GM12864 (cell line): Measurements from ENCODE around the gene GSDMA.

Experiments used
- DNase-seq: peaks from one replicate; pipeline ENCODE4 v3.0.0-alpha.2; 2011; ENCODE audit warnings: low read depth
- H3K4me3 ChIP-seq: 2 replicates; pipeline ENCODE4 v1.5.1; 2011; ENCODE audit warnings: mild to moderate bottlenecking, low read depth, low read length, control low read depth
- CTCF ChIP-seq: IDR thresholded peaks from 2 replicates; pipeline ENCODE4 v1.5.1; 2011; ENCODE audit warnings: low read depth, mild to moderate bottlenecking, moderate library complexity, low read length, control low read depth, inconsistent platforms; ENCODE audit errors: missing control alignments

The GSDMA gene

GRCh38 chr17:39963829-39964228, 1.0 kb downstream of the GSDMA start:
- DNase-seq, result no peak
- H3K4me3 ChIP-seq, result no peak overlapping the region
- TF ChIP-seq CTCF, result no peak

GRCh38 chr17:39965017-39965699, 2.4 kb downstream of the GSDMA start:
- no peak overlapping the region for H3K4me3 ChIP-seq
- DNase-seq, result no peak
- TF ChIP-seq CTCF, result no peak

DNA sequence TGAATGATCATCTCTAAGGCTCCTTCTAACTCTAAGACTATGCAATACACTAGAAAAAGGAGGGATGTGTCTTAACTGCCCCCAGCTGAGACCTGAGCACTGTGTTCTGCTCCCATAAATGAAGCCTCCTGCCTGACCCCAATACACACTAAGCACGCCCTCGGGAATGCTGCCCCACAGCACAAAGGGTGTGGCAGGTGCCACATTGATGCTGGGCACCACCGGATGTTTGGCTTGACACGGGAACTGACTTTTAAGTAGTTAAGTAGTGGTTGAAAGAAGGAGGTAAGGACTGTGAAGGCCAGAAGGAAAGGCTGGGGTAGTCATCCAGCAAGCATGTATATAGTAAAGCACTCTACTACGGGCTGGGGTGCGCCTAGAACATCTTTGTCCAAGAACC, 4.0 kb downstream of the GSDMA start:
- no peak for TF ChIP-seq CTCF
- no peak overlapping the region for H3K4me3 ChIP-seq
- no peak for DNase-seq

GRCh38 chr17:39968761-39969160, 6.0 kb downstream of the GSDMA start:
- TF ChIP-seq CTCF, result no peak
- DNase-seq, result no peak
- H3K4me3 ChIP-seq, result no peak overlapping the region

GRCh38 chr17:39969375-39969774, 6.6 kb downstream of the GSDMA start:
- no peak overlapping the region for H3K4me3 ChIP-seq
- TF ChIP-seq CTCF, result no peak
- no peak for DNase-seq

- H3K4me3 ChIP-seq, result no peak overlapping the region
- TF ChIP-seq CTCF, result no peak
- no peak for DNase-seq
Measured at GRCh38 chr17:39970157-39970692, 7.4 kb downstream of the GSDMA start.

DNA sequence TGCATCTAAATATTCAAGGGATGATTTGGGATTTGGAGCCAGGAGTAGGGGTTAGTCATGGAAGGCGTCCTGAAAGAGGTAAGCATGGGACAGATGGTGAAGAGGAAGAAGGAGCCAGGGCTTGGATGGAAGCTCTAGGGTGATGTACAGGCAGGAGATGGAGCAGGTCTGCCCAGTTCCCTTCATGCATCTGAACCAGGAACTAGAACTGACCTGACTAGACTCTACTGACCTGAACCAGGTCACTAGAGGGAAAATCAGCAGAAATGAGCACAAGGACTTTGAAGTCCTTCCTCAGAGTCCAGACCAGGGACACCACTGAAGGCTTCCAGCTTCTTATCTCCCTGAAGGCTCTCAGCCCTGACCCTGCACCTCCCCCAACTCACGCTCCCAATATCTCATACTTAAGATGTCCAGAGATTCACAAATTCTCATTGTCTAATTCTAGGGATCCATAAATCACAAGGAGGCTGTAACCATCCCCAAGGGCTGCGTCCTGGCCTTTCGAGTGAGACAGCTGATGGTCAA, 8.3 kb downstream of the GSDMA start:
- TF ChIP-seq CTCF, result no peak

More for the DNA sequence above, 8.3 kb downstream of the GSDMA start:
- no peak for DNase-seq
- no peak overlapping the region for H3K4me3 ChIP-seq
